ENCODE data around the gene MZT1.
"Not testable (repeated sequence)": the region's sequence is repeated elsewhere in the genome, so short reads cannot be mapped to it uniquely, and the experiment has no call there.

MZT1 gene

GRCh38 chr13:72727417-72728289 lies at the start of gene MZT1, which contains the start of gene BORA:
MZT1 (minus strand) TSS chr13:72727629; CDS start chr13:72727602, 27 bp downstream.
BORA (plus strand) TSS chr13:72727923; CDS start chr13:72728941, 1,018 bp downstream.
- peak; percentile 97 for DNase-seq (ENCODE audit: low spot score)

GRCh38 chr13:72774019-72774418 lies 46.6 kb upstream of the MZT1 start:
- DNase-seq (ENCODE audit: low spot score), result no peak

- DNase-seq (ENCODE audit: low spot score), result no peak
Observed at GRCh38 chr13:72763411-72763810, 36.0 kb upstream of the MZT1 start.

- no peak for DNase-seq (ENCODE audit: low spot score)
Observed at GRCh38 chr13:72760189-72760588, 32.8 kb upstream of the MZT1 start.

- DNase-seq (ENCODE audit: low spot score), result no peak
Observed at GRCh38 chr13:72757792-72758535, 30.5 kb upstream of the MZT1 start.

- DNase-seq (ENCODE audit: low spot score), result no peak
Observed at GRCh38 chr13:72754111-72754510, 26.7 kb upstream of the MZT1 start.

GRCh38 chr13:72751220-72751619 lies 23.8 kb upstream of the MZT1 start:
- no peak for DNase-seq (ENCODE audit: low spot score)

- DNase-seq (ENCODE audit: low spot score), result peak; percentile 36
Observed at GRCh38 chr13:72745260-72745659, 17.8 kb upstream of the MZT1 start.

- no peak for DNase-seq (ENCODE audit: low spot score)
Observed at GRCh38 chr13:72740015-72740414, 12.6 kb upstream of the MZT1 start.

GRCh38 chr13:72737033-72737432 lies 9.6 kb upstream of the MZT1 start:
- no peak for DNase-seq (ENCODE audit: low spot score)

GRCh38 chr13:72728290-72728605 lies 819 bp upstream of the MZT1 start:
- DNase-seq (ENCODE audit: low spot score), result no peak

GRCh38 chr13:72726726-72727416 lies 558 bp downstream of the MZT1 start:
- peak; percentile 35 for DNase-seq (ENCODE audit: low spot score)

- DNase-seq (ENCODE audit: low spot score), result not testable (repeated sequence)
Observed at GRCh38 chr13:72726185-72726584, 1.2 kb downstream of the MZT1 start.

- no peak for DNase-seq (ENCODE audit: low spot score)
Observed at GRCh38 chr13:72716776-72717175, 10.7 kb downstream of the MZT1 start.

GRCh38 chr13:72700509-72700908 lies 26.9 kb downstream of the MZT1 start:
- DNase-seq (ENCODE audit: low spot score), result no peak

- no peak for DNase-seq (ENCODE audit: low spot score)
Observed at GRCh38 chr13:72698164-72698563, 29.3 kb downstream of the MZT1 start.

GRCh38 chr13:72696579-72696978 lies 30.9 kb downstream of the MZT1 start:
- no peak for DNase-seq (ENCODE audit: low spot score)

- no peak for DNase-seq (ENCODE audit: low spot score)
Observed at GRCh38 chr13:72694314-72694713, 33.1 kb downstream of the MZT1 start.

- no peak for DNase-seq (ENCODE audit: low spot score)
Observed at GRCh38 chr13:72693832-72694231, 33.6 kb downstream of the MZT1 start.

GRCh38 chr13:72692884-72693514 lies 34.4 kb downstream of the MZT1 start:
- DNase-seq (ENCODE audit: low spot score), result no peak

GRCh38 chr13:72689181-72689696 lies 38.2 kb downstream of the MZT1 start:
- DNase-seq (ENCODE audit: low spot score), result no peak

- no peak for DNase-seq (ENCODE audit: low spot score)
Observed at GRCh38 chr13:72686766-72687165, 40.7 kb downstream of the MZT1 start.

Measured in activated CD4-positive, alpha-beta T cell treated with anti-CD3 and anti-CD28 coated beads, Interleukin-2, Interleukin-4, amounts not matched to agents 100 ng/mL and 50 ng/mL, durations not matched to agents 16 hours and 8 hours (primary cell).